K562 (cell line): Measurements from ENCODE around the gene ITPR2.

Experiments
- BMI1 ChIP-seq: fragments of 150-350 bp; IDR thresholded peaks from 2 replicates; pipeline ENCODE4 v1.6.1; 2014; ENCODE audit warnings: low read length
- HCFC1 ChIP-seq: IDR thresholded peaks from 2 replicates; pipeline ENCODE4 v1.6.1; 2012; ENCODE audit warnings: low read depth, low read length, improper control_type of control experiment
- POLR2AphosphoS5 ChIP-seq: IDR thresholded peaks from 2 replicates; pipeline ENCODE4 v1.6.1; 2011; ENCODE audit warnings: mild to moderate bottlenecking, low read depth, low read length, moderate library complexity; ENCODE audit not compliant: control insufficient read depth, insufficient read depth
- ZNF121 ChIP-seq: sonication (generic); formaldehyde crosslinking; conservative IDR thresholded peaks from 2 replicates; pipeline ENCODE4 v1.8.0; 2022; ENCODE audit warnings: missing genetic modification reagents
- TF ChIP-seq, protein P1 (sequence below): fragments of 250-450 bp; sonication (Bioruptor Pico); IDR thresholded peaks from 2 replicates; pipeline ENCODE4 v1.4.0; 2020; ENCODE audit warnings: mild to moderate bottlenecking, moderate library complexity

DNA sequence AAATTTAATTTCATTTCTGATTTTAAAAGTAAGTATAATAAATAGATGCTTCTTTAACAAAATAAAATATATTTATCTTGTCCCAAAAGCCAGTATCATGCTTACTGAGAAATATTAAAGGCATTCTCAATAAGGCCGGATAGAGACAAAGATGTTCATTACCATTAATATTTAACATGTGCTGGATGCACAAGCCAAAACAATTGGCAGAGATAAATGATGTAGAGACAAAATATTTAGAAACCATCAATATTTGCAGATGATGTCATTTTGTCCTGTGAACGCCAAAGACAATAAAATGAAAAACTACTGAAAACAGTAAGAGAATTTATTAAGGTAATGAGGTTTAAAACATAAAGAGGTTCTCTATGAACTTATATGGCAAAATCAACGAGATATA lies 313.5 kb downstream of the ITPR2 start:
- TF ChIP-seq BMI1 (no peak), HCFC1 (no peak), POLR2AphosphoS5 (no peak), ZNF121 (no peak)
- TF ChIP-seq, protein P1, sequence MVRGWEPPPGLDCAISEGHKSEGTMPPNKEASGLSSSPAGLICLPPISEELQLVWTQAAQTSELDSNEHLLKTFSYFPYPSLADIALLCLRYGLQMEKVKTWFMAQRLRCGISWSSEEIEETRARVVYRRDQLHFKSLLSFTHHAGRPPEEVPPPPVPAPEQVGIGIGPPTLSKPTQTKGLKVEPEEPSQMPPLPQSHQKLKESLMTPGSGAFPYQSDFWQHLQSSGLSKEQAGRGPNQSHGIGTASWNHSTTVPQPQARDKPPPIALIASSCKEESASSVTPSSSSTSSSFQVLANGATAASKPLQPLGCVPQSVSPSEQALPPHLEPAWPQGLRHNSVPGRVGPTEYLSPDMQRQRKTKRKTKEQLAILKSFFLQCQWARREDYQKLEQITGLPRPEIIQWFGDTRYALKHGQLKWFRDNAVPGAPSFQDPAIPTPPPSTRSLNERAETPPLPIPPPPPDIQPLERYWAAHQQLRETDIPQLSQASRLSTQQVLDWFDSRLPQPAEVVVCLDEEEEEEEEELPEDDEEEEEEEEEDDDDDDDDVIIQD (CRISPR knock-in tag), result no peak
